Measurements from ENCODE around the gene FAM170B. TPM values are rescaled to one million over a fixed set of nuclear protein-coding genes. Genes with fewer than 3 reads are reported as not detected.

FAM170B gene
- total RNA-seq, 2 donors from 2014 or later: not detected

- Mint-ChIP-seq H3K4me1 (peaks cover 27% of the 10 kb centered on the region), H3K36me3 (ENCODE audit: low read depth) (no peaks in the 10 kb centered on the region), H3K9me3 (no peaks in the 10 kb centered on the region), H3K27me3 (ENCODE audit: insufficient read depth) (no peaks in the 10 kb centered on the region), H3K27ac (no peak overlapping the region), H3K4me3 (no peak overlapping the region)
- 90 to 100% methylated on average over 3 to 6 of the region's 6 CpGs for WGBS, 2 experiments (ENCODE audit: insufficient coverage in 1 of 2, insufficient read length in 1 of 2)
- Histone ChIP-seq H3K36me3 (ENCODE audit: control insufficient read depth, insufficient read depth, low read length) (no peaks in the 10 kb centered on the region), H3K4me1 (ENCODE audit: control insufficient read depth, insufficient read depth, low read length) (no peaks in the 10 kb centered on the region), H3K27ac (ENCODE audit: low read depth, low read length) (no peak overlapping the region), H3K27me3 (ENCODE audit: control insufficient read depth, insufficient read depth, low read length, poor library complexity, severe bottlenecking) (no peaks in the 10 kb centered on the region), H3K4me3 (ENCODE audit: low read length) (no peak overlapping the region), H3K9me3 (ENCODE audit: control insufficient read depth, low read length) (no peaks in the 10 kb centered on the region), H3K9ac (ENCODE audit: extremely low read depth, low read length, poor library complexity, severe bottlenecking) (no peak overlapping the region)
- TF ChIP-seq CTCF (conservative IDR thresholded peaks at IDR 0.05): no peak
- DNase-seq: no peak
These were observed 37.0 kb upstream of the FAM170B start for GRCh38 chr10:49170632-49171325.

GRCh38 chr10:49169776-49170175 is 36.0 kb upstream of the FAM170B start:
- Mint-ChIP-seq H3K27ac (no peak overlapping the region), H3K4me1 (peaks cover 22% of the 10 kb centered on the region), H3K4me3 (no peak overlapping the region), H3K9me3 (no peaks in the 10 kb centered on the region), H3K36me3 (ENCODE audit: low read depth) (no peaks in the 10 kb centered on the region), H3K27me3 (ENCODE audit: insufficient read depth) (no peaks in the 10 kb centered on the region)
- H3K27me3 ChIP-seq (ENCODE audit: control insufficient read depth, insufficient read depth, low read length, poor library complexity, severe bottlenecking): no peaks in the 10 kb centered on the region
- H3K36me3 ChIP-seq (ENCODE audit: control insufficient read depth, insufficient read depth, low read length): no peaks in the 10 kb centered on the region
- 83 to 89% methylated on average over 1 to 4 of the region's 4 CpGs for WGBS, 2 experiments (ENCODE audit: insufficient coverage in 1 of 2, insufficient read length in 1 of 2)
- H3K9ac ChIP-seq (ENCODE audit: extremely low read depth, low read length, poor library complexity, severe bottlenecking): no peak overlapping the region
- H3K4me1 ChIP-seq (ENCODE audit: control insufficient read depth, insufficient read depth, low read length): no peaks in the 10 kb centered on the region
- no peak for TF ChIP-seq CTCF (conservative IDR thresholded peaks at IDR 0.05)
- no peak overlapping the region for H3K4me3 ChIP-seq (ENCODE audit: low read length)
- H3K27ac ChIP-seq (ENCODE audit: low read depth, low read length): no peak overlapping the region
- DNase-seq: no peak
- H3K9me3 ChIP-seq (ENCODE audit: control insufficient read depth, low read length): no peaks in the 10 kb centered on the region

GRCh38 chr10:49168831-49169500 is 35.1 kb upstream of the FAM170B start:
- no peak overlapping the region for H3K4me3 Mint-ChIP-seq
- Histone ChIP-seq H3K4me3 (ENCODE audit: low read length) (no peak overlapping the region), H3K27ac (ENCODE audit: low read depth, low read length) (no peak overlapping the region), H3K9me3 (ENCODE audit: control insufficient read depth, low read length) (no peaks in the 10 kb centered on the region), H3K9ac (ENCODE audit: extremely low read depth, low read length, poor library complexity, severe bottlenecking) (no peak overlapping the region), H3K36me3 (ENCODE audit: control insufficient read depth, insufficient read depth, low read length) (no peaks in the 10 kb centered on the region), H3K27me3 (ENCODE audit: control insufficient read depth, insufficient read depth, low read length, poor library complexity, severe bottlenecking) (no peaks in the 10 kb centered on the region), H3K4me1 (ENCODE audit: control insufficient read depth, insufficient read depth, low read length) (no peaks in the 10 kb centered on the region)
- 81 to 100% methylated on average over 1 to 6 of the region's 6 CpGs for WGBS, 2 experiments (ENCODE audit: insufficient coverage in 1 of 2, insufficient read length in 1 of 2)
- H3K27ac Mint-ChIP-seq: no peak overlapping the region
- H3K4me1 Mint-ChIP-seq: peaks cover 17% of the 10 kb centered on the region
- no peaks in the 10 kb centered on the region for H3K9me3 Mint-ChIP-seq
- no peaks in the 10 kb centered on the region for H3K36me3 Mint-ChIP-seq (ENCODE audit: low read depth)
- no peaks in the 10 kb centered on the region for H3K27me3 Mint-ChIP-seq (ENCODE audit: insufficient read depth)
- no peak for DNase-seq
- no peak for TF ChIP-seq CTCF (conservative IDR thresholded peaks at IDR 0.05)
